Stimulated activated CD8-positive, alpha-beta memory T cell treated with anti-CD3 and anti-CD28 coated beads, Interleukin-15, amount 100 ng/mL, for 24 hours (primary cell): ENCODE measurements around the gene DAPP1.
"Not testable (repeated sequence)": the region's sequence is repeated elsewhere in the genome, so short reads cannot be mapped to it uniquely, and the experiment has no call there.

Experiments used
- DNase-seq: peaks from one replicate; pipeline ENCODE4 v3.0.0-alpha.2; 2020; ENCODE audit warnings: low read depth

DAPP1 gene

DNA sequence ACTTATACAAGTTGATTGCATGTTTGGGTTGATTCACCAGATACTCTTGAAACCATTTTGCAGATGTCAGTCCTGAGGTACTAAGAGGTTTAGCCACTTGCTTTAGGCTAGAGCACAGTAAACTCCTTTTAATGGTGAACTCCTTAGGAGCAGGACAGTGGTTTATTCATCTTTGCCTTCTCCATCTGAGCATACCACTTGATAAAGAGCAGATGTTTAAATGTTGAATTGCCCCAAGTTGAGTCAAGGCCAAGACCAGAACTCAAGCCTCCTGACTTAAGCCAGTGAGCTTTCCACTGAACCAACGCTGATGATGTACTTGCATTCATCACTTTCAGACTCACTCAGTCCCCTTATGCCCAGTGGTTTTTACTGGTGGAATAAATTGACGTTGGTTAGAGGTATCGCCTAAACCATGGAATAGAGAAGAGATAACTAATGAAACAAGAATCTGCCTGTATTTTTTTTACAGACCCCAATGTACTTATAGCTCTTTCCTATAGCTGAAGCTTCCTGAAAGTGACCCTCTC is 7.5 kb downstream of the DAPP1 start:
- DNase-seq = no peak

DNA sequence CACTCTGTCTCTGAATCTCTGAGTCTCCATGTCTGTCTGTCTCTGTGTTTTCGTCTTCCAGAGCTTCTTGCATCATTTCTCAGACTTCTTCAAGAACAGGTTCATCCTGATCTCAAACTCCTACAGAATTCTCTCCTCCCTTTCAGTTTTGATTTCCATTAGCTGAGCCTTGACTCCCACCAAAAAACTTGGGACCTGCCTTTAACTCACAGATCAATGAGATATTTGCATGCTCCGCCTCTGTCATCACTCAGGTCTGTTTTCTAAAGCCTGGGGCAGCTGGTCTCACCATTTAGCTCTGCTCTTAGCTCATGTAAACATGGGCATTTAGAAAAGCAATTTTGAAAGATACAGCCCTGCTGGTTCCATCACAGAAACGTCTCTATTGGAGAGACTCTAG is 8.6 kb downstream of the DAPP1 start:
- DNase-seq = no peak

DNA sequence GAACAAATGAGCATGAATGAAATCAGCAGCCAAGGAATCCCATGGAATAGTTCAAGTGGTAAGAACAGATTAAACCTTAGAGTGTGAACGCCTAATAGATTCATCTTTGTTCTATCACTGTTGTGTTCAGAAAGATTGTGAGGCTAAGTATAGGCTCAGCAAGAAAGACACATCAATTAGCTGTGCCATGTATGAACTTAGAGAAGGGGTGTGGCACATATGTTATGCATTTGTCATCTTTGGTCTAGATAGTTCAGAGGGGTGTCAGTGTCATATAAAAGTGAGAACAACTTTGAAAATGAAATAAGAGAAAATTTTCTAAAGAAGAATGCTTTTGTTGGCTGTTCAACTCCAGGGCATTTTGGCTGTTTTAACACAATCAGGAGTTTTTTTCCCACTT is 9.4 kb downstream of the DAPP1 start:
- no peak for DNase-seq

DNA sequence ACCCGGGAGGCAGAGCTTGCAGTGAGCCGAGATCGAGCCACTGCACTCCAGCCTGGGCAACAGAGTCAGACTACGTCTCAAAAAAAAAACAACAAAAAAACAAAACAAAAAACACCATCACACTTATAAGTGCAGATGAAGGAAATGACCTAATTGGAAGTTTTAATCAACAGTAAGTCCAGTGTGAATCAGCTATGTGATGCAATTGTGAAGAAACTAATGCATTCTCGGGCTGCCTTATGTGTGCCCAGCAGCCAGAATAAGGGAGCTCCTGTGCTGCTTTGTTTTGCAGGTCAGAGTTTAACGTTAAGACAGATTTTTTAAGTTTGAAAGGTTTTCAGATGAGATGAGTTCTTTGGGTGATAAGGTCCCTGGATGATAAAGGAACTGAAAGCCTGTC is 10.8 kb downstream of the DAPP1 start:
- no peak for DNase-seq

DNA sequence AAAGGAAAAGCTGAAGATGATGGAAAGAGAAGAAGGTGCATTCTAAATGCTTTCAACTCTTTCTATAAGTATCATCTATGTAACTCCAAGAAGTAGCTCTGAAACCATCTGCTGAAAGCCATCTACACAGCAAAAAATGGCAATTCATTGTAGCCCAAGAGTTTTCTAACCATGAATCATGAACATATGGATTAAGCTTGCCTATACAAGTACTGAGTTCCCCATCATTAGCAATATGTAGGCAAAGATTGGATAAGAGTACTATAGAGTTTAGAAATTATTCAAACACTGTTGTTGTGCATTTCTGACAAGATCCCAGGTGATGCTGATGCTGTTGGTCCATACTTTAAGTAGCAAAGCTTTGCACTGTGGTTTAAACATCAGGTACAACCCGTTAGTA is 11.2 kb downstream of the DAPP1 start:
- no peak for DNase-seq

DNA sequence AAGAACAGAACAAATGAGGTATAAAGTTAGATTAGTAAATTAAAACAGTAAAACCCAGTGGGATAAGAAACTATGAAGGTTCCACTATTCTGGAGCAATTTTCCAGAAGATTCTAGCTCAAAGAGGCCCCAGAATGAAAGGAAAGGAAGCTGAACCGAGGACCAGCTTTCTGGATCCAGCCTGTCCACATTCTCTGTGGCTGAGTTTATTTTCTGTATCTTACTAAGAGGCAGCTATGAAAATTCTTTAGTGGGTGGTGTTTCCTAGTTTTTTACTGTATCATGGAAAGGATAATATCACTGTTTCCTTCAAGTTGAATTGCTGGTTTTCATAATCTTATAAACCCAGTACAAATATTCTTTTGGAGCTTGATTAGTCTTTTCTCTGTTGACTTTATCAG is 11.8 kb downstream of the DAPP1 start:
- no peak for DNase-seq

DNA sequence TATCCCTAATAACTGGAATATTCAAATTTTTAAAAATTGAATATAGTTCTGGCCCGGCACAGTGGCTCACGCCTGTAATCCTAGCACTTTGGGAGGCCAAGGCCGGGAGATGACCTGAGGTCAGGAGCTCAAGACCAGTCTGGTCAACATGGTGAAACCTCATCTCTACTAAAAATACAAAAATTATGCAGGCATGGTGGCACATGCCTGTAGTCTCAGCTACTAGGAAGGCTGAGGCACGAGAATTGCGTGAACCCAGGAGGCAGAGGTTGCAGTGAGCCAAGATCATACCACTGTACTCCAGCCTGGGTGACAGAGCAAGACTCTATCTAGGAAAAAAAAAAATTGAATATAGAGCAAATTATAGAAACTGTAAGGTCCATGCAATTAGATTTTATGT is 13.4 kb downstream of the DAPP1 start:
- not testable (repeated sequence) for DNase-seq

DNA sequence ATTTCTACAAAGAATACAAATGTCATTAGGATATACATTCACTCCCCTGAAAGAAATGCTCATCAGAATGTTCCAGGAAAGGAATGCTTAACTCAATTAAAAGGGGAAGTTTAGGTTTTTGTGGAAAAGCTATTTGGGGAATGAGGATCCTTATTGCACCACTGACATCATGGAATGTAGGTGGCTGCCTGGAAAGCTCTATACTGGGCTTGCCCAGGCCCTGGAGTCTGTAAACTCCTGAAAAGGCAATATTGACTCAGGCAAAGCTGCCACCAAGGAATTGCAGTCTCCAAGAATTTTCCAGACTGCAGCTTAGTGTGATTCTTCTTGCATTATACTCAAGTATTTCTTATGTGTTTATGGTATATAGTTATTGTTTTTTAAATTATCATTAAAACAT is 15.7 kb downstream of the DAPP1 start:
- DNase-seq = no peak

DNA sequence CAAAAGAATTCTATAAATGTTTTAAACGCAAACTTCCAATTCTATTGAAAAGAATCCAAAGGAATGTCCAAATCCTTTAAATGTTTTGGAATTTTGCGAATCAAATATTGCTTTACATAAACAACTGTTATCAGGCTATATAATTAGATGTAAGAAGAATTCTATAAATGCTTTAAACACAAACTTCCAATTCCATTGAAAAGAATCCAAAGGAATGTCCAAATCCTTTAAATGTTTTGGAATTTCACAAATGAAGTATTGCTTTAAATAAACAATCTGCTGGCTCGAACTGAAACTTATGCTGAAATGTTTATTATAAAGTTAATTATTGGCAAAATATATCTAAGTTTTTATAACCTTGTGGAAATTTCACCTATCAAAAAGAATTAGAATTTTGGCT is 16.1 kb downstream of the DAPP1 start:
- DNase-seq = no peak

DNA sequence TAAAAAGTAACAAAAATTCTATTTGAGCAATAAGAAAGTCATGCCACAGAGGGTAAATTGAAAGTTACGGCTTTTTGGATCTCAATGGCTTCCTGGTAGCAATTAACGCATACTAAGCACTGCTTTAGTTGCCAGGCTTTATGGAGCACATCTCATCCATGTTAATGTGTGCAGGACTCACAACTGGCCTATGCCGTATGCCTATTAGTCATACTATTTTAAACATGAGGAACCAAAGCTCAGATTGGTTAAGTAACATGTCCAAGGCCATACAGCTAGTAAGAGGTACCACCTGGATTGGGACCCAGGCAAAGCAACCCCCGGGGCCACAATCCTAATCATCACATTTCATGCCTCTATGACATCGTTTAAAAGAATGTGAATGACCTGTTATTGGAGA is 17.1 kb downstream of the DAPP1 start:
- no peak for DNase-seq

DNA sequence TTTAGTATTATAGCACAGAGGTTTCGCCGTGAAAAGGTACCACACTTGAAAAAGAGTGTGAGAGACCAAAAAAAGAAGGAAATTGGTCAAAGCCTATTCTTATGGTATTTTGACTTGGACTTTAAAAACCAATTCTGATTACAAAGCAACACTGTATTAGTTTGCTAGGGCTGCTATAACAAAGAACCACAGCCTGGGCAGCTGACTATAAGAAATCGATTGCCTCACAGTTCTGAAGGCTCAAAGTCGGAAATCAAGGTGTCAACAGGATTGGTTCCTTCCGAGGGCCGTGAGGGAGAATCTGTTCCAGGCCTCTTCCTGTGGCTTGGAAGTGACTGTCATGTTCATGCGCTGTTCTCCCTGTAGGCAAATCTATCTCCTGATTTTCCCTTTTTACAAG is 17.9 kb downstream of the DAPP1 start:
- DNase-seq = no peak

DNA sequence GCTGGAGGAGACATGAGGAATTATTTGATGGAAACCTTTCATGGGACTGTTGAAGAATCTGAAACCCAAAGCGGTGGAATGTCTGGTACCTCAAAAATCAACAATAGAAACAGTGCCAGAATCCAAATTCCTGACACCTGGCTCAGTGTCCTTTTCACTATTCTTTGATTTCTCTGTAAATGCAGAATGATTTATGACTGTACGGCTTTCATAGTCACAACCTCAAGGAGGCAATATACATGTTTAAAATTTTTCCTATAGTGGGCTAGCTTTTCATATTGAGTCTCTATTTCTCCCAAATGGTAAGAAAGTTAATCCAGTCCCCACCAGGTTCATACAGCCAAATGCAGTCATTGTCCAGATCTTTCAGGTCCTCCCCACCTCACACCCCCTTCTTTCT is 19.3 kb downstream of the DAPP1 start:
- DNase-seq = no peak

DNA sequence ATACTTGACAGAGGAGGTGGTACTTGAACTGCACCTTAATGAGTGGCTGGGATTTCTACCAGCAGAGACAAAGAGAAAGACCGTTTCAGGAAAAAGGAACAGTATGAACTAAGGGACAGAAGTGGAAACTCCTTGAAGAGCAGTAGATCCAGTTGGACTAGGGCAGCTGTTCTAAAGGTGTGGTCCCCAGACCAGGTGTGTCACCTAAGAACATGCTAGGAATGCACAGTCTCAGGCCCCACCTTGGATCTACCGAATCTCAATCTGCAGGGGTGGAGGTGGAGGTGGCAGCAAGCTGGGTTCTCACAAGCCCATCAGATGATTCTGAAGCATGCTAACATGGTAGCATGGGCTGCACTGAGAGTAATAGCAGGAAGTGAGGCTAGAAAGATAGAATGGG is 22.3 kb downstream of the DAPP1 start:
- DNase-seq = no peak

DNA sequence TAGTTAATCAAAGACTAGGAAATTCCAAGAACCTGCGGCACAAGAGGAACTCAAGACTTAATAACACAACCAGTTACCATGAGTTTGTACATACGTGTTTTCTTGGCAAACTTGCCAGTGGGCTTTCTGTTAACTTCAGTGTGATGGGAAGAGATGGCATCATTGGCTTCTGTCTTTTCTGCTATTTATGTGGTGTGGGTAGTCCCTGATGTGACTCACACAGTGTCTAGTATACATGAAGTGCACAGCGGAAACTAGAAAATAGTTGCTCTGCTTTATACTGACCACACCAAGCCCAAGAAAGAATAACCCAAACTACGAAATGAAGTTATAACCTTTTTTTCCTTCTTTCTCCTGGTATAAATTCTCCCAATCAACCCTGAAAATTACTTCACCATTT is 24.5 kb downstream of the DAPP1 start:
- no peak for DNase-seq

DNA sequence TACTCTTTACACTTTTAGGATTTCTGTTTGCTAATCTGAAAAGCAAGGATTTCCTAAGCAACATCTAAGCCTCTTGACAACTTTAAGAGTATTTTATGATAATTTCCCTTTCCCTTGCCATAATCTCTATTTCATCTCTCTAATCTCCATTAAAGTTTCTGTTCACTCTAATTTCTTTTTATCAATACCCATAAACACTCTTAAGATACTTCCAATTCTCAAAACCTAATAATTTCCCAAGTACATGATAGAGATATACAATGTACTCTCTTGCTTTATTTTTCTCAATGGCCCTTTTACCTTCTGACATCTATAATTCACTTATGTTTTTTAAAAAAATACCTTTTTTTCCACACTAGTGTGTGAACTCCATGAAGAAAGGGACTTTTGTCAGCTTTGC is 26.8 kb downstream of the DAPP1 start:
- DNase-seq = no peak

DNA sequence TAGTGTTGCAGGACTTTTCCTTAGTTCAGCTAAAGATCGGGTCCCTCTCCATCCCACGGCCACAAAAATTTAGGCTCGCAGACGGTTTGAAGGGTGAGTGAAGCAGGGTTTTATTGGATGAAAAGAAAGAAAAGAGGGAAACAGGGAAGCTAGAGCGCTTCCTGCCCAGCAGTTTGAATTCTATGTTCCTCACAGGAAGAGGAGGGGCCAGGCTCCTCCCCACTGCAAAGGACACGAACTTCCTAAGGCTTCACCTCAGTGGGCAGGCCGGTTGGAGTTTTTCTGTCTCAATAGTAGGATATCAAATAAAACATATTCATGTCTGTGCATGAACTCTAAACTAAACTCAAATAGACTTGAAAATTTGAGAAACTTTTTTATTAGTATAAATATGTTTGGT is 27.4 kb downstream of the DAPP1 start:
- DNase-seq = no peak

DNA sequence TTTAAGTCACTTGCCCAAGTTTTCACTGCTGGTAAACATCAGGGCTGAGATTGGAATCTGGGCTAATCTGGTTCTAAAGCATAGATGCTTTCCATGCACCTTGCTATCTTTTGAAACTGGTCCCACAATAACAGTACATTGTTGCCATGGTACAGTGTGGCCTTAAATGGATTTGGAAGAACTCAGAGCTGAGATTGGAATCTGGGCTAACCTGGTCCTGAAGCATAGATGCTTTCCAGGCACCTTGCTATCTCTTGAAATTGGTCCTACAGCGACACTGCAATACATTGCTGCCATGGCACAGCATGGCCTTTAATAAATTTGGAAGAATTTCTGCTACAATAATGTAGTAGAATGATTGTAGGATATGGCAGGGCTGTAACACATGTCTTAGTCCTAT is 28.6 kb downstream of the DAPP1 start:
- DNase-seq = no peak

DNA sequence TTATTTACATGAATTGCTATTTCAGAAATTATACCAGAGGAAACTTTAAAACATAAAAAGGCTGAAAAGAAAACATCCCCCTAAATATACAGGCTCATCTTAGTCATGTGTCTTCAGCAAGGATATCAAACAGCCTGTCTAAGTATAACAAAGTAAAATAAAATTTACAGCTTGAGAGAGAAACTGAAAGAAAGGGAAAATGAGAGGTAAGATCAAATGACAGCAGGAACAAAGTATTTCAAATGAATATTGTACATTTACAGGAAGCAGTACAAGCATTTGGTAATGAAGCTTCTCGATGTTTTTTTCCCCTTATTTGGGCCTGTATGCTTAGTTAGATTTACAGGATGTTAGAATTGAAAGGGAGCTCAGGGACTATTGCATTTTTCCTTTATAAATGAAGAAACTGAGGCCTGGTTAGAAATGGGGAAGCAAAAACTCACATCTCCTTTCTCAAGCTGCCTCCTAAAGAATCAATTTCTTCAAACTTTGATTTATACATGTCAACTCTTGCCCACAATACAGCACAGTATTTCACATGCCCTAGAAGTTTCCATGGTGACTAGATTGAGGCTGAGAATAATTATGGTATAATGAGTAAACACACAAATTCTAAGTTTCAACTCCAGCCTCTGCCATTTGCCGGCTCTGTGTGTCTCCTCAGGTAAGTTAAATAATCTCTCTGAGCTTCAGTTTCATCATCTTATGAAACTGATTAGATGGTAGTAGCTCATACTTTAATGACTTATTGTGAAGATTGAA is 29.3 kb downstream of the DAPP1 start:
- DNase-seq = no peak

DNA sequence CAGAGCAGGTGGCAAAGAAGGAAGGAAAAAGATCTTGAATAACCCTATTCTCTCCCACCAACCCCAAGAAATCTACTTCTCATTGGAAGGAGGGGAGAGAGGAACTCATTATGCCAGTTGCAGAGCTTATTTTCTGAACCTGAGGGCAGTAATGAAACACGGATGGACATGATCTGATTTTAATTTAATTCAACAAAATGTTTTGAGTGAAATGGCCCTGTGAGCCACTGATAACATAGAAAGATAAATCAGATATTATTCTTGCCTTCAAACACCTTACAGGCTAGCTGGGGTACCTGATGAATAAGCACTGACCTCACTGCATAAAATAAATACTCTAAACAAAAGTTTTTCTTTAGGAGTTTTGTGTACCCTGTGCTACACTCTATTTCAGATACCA is 30.3 kb downstream of the DAPP1 start:
- DNase-seq = no peak

DNA sequence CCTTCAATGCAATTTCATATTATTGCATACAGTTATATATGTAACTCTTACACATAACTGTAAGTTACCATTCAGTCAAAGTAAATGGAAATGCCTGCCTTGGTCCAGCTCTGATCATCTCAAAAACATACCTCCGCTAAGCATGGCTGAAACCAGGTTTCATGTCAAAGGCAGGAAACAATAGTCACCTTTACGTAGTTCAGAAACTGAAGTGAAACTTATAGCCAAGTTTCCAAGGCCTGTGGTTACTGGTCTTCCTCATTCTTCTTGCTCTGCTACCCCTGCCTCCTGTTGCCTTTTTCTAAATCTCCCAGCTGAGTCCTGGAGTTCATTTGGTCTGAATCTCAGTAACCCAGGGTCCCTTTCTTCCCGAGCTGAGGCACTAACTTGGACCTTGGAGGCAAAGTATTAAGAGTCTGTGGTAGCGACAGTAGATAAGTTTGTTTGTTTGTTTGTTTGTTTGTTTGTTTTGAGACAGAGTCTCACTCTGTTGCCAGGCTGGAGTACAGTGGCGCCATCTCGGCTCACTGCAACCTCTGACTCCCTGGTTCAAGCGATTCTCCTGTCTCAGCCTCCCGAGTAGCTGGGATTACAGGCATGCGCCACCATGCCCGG is 30.8 kb downstream of the DAPP1 start:
- DNase-seq = no peak

DNA sequence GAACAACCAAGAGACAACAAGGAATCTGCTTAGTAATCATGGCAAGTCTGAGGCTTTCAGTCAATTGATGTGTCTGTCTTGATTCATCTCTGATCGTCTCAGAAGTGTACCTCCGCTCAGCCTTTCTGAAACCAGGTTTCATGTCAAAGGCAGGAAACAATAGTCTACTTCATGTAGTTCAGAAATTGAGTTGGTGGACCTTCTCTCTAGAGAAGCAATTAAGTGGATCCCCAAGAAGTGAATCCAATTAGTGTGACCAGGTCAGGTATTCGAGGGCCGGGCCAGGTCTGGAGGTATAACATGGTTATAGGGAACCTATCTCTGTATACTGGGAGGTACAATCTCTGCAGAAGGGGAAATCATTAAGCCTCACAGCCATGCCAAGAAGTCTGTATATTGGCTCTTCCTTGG is 32.0 kb downstream of the DAPP1 start:
- DNase-seq = no peak

DNA sequence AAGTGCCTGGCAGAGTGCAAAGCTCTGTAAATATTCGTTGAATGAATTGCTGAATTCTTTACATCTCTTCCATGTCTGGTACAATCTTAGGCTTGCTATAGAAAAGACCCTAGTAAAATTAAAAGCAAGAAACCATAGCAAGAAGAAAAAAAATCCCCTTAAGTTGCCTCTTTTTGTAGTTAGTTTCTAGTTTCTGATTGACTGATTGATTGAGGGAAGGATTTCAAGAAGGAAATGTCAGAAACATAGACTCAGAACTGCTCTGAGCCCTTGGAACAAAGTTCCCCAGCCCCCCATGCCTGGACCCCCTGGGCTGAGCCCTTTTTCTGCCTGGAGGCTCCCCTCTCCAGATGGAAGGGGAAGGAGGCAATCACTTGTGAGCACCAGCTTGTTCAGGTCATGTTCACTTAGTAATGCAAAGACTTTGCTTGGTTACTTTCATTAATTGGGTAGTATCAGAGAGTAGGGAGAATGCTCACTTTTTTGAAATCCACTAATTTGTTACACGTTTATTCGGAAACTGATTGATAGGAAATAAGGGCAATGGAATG is 35.6 kb downstream of the DAPP1 start:
- no peak for DNase-seq

DNA sequence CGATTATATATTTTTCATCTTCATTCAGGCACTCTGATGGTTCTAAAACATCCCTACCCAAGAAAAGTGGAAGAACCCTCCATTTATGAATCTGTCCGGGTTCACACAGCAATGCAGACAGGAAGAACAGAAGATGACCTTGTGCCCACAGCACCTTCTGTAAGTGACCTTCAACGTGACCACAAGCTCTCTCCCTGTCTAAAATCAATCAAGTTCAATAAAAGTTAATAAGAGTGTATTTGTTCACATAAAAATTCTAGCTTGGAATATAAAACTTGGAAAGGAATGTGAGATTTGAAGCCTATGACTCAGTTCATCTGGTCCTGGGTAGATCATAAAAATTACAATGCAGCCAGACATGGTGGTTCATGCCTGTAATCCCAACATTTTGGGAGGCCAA is 36.6 kb downstream of the DAPP1 start:
- no peak for DNase-seq

DNA sequence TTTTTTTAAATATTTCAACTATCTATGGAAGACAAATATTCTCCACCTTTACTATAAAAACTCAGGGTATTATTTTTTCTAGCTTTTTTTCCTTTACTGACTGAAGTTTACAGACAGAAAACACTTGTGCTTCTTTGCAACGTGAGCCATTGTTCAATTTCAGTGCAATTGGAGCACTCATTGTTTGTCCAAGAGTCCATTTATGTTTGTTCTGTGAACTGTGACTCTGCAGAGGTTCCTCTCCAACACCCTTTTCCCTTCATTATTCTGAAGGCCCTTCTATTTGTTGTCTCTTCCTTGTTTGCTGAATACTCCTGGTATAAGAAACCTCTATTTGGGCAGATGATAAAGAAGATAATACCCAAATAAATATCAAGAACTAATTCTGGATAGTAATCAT is 37.4 kb downstream of the DAPP1 start:
- no peak for DNase-seq
